Glomerular visceral epithelial cell (primary cell): ENCODE measurements around the gene KLHDC4.
"Not testable (repeated sequence)": the region's sequence is repeated elsewhere in the genome, so short reads cannot be mapped to it uniquely, and the experiment has no call there.

Experiments
- DNase-seq: peaks from one replicate; pipeline ENCODE4 v3.0.0-alpha.2; 2016; ENCODE audit errors: extremely low spot score

The KLHDC4 gene

DNA sequence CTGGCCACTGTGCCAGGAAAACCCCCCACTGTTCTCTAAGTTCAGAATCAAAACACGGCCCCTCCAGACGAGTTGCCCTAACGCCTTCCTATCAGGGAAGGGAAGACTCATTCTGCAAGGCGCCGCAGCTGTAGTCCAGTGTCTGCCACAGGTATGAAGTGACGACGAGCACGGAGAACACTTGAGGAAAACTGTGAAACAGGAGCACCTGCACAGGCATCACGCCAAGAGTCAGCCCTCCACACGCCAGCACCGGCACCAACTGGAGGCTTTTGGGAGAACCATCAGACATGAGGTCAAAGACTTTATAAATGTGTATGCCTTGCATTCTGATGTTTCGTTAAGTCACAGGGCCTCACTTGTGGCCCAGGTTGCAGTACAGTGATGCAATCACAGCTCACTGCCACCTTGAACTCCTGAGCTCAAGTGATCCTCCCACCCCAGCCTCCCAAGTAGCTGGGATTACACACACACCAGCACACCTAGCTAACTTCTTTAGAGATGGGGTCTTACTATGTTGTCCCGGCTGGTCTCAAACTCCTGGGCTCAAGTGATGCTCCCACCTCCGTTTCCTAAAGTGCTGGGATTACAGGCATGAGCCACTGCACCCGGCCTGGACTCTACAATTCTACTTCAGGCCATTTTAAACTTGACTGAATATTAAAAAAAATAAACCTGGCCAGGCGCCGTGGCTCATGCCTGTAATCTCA is 22.9 kb downstream of the KLHDC4 start:
- no peak for DNase-seq

DNA sequence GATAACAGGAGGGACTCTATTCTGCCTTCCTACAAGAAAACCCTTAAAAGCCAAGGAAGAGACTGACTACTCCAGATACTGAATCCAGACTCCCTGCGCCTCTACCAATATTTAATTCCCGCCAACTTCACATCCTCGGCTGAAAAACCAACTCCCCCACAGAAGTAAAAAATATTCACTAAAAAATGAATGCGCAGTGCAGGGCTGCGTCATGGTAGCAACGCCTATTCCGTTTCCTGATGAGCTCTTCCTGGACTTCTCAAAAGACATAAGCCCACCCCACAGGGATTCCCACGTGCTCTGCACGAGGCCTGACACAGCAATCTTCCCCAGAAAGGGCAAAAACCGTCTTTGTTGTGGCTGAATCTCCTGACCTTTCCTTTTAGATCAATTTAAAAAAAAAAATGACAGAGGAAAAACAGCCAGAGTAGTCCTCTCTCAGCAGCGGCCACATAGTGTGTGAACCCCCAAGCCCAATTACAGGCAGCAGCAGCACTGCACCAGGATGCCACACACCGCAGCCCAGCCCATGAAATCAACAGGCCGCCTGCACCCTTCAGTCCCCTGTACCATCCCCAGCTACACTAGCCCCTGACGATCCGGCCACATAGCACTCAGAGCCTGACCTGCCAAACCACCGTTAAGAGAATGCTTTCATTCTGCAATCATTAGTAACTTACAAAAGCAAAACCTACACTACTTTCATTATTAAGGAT is 23.9 kb downstream of the KLHDC4 start:
- no peak for DNase-seq

GRCh38 chr16:87740909-87741424 is 24.8 kb downstream of the KLHDC4 start:
- DNase-seq = no peak

DNA sequence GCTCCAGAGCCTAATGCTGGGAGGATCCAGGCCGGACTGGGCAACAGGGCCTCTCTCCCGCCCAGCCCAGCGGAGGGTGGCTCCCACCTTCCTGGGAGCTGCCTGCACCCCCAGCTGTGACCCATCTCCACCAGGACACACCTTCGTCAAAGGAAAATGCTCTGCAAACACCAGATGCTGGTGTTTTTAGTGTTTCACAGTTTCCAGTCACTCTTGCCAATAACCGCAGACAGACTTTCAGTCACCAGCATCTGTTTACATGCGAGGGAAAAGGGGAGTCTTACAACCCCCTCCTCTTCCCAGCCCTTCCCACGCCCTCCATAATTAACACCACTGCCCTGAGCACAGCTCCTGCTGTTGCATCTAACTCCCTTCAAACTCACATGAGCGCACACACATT is 25.3 kb downstream of the KLHDC4 start:
- DNase-seq = no peak

DNA sequence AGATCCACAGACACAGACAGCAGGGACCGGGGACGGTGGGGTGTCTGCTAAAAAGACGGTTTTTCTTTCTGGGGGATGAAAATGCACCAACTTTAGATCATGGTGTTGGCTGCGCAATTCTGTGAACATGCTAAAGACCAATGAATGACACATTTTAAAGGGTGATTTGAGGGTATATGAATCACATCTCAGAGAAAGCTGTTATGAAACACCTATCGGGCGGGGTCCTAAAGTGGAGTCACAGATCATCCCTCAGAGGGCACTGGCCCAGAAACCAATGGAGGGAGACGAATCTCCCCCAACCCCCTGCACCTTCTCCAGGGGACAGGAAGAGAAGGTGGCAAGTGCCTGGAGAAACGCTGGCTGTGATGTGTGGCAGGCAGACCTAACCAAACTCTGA is 26.0 kb downstream of the KLHDC4 start:
- DNase-seq = no peak

DNA sequence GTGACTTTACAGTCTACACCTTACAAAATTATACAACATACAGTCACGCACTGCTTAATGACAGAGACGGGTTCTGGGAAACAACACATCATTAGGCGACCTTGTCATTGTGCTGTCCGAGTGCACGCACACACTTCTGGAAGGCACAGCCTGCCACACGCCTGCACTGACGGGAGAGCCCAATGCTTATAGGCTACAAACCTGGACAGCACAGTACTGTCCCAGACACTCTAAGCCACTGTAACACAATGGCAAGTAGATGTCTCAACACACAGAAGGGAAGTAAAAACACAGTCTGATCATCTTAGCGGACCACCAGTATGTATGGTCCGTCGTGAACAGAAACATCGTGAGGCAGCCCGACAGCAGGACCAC is 29.8 kb downstream of the KLHDC4 start:
- no peak for DNase-seq

DNA sequence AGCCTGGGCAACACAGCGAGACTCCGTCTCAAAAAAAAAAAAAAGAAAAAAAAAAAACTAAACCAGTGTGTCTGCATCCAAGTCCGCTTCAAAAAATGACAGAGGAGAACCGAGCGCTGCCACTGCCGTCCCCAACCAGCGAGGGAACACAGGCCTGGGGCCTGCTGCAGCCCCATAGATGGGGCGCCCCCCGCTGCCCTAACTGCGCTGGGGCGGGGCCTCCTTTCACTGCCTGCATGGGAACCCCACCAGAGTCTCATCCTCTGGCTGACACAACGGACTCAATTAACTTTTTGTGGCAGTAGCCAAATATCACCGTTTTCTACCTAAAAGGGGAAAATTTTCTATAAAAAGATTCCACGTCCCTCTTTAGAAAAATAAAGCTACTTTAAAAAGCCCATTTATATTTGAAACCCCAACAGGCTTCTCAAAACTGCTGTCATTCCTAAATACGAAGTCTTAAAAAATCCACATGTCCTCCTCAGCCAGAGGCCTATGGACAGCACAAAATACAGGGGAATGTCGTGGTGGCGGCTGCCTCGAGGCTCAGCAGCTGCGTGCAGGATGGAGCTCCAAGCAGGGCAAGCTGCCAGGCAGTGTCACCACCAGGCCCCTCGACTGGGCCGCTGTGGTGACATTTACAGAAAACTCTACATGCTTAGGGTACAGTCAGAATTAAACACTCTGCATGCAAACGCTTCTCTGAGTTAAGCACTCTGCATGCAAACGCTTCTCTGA is 30.3 kb downstream of the KLHDC4 start:
- DNase-seq = no peak

- DNase-seq = no peak
Measured at GRCh38 chr16:87734644-87735043, 31.1 kb downstream of the KLHDC4 start.

GRCh38 chr16:87733190-87733589 is 32.6 kb downstream of the KLHDC4 start:
- DNase-seq = no peak

GRCh38 chr16:87731607-87732006 is 34.2 kb downstream of the KLHDC4 start:
- DNase-seq = no peak

DNA sequence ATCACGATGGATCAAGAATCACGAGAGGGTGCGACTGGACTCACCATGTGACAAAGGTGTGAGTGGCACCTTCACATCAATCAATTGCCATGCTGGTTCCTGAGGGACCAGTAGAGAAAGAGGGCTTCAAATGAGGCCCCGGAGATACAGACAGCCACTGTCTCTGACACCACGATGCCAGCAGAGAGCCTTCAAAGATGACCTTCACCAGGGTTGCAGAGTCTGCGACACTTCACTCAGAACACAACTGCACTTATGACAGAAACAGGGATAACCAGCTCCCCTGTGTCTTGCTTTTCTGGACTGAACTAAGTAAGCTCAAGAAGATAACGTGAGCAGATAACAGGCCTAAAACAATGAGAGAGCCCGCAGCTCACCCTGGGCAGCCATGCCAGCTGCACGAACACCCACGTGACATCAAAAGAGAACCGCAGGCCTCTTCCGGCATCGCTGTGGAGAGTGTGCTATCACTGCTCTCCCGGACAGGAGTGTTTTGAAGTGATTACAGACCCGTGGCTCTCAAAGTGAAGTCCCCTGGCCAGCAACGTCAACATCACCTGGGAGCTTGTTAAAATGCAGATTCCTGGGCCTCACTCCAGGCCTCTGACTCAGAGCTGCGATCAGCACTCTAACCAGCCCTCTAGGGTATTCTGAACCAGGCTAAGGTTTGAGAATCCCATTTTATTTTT is 36.4 kb downstream of the KLHDC4 start:
- DNase-seq = no peak

- peak; percentile 59 for DNase-seq
Measured at GRCh38 chr16:87728026-87728425, 37.8 kb downstream of the KLHDC4 start.

GRCh38 chr16:87727346-87727745 is 38.4 kb downstream of the KLHDC4 start:
- DNase-seq = no peak

GRCh38 chr16:87726577-87726976 is 39.2 kb downstream of the KLHDC4 start:
- not testable (repeated sequence) for DNase-seq

- peak; percentile 46 for DNase-seq
Measured at GRCh38 chr16:87725596-87726235, 40.1 kb downstream of the KLHDC4 start.

- no peak for DNase-seq
Measured at GRCh38 chr16:87724490-87725291, 41.1 kb downstream of the KLHDC4 start.

DNA sequence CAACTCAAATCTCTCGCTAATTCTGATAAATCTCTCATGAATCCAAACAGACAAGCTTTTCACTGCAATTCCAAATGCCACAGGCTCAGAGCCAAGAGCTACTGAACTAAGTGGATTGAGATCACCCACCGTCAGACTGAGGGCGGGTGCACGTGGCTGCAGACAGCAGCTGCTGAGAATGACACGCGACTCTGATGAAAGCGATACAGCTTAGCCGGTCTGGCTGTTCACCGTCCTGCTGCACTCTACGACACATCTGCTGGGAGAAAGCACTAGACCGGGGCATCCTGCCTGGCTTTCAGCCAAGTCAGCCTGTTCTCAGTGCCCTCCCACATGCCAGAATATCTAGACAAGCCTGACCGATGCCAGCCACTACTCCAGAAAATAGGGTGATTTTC is 42.6 kb downstream of the KLHDC4 start:
- DNase-seq = peak; percentile 97

GRCh38 chr16:87722590-87723225 is 43.1 kb downstream of the KLHDC4 start:
- DNase-seq = no peak

GRCh38 chr16:87721622-87722585 is 43.9 kb downstream of the KLHDC4 start:
- DNase-seq = no peak
